Measurements from ENCODE around the gene MEI1.

Gene MEI1

DNA sequence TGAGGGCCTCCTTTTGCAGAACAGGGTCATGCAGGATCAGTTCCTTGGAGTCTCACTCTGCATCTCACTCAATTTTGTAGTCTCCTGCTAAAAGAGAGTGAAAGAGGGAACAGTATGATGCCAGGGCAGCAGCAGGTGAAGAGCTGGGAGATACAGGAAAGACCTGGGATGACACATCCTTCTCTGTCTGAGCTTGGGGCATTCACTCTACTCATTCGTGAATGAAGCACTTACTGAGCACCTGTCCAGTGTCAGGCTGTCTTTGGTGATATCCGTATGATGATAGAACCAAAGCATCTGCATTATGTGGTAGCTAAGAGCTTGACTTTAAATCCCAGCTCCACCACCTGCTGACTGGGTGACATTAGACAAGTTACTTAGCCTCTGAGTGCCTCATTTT, 148.0 kb downstream of the MEI1 start:
- TF ChIP-seq POLR2AphosphoS5 (IDR thresholded peaks at IDR 0.05; ENCODE audit: low read depth), result no peak
- no peak for TF ChIP-seq CTCF (IDR thresholded peaks at IDR 0.05; ENCODE audit: insufficient read depth, low read length)
- TF ChIP-seq GABPA (IDR thresholded peaks at IDR 0.05; ENCODE audit: low read depth), result no peak
- TF ChIP-seq SPI1 (IDR thresholded peaks at IDR 0.05; ENCODE audit: borderline replicate concordance, low read depth), result no peak
- no peak for TF ChIP-seq REST (IDR thresholded peaks at IDR 0.05; ENCODE audit: insufficient replicate concordance, low read depth)
- DNase-seq (ENCODE audit: low read depth in 1 of 2, low spot score in 1 of 2), result no peak
- H3K4me3 ChIP-seq (replicated peaks; ENCODE audit: insufficient read depth, low read length), result no peak overlapping the region
- no peak overlapping the region for H3K27ac ChIP-seq (replicated peaks)
- no peaks in the 10 kb centered on the region for H3K27me3 ChIP-seq (ENCODE audit: insufficient read depth, poor library complexity, severe bottlenecking)

- peak; percentile 64 for TF ChIP-seq POLR2AphosphoS5 (IDR thresholded peaks at IDR 0.05; ENCODE audit: low read depth)
- peak; percentile 6 for TF ChIP-seq CTCF (IDR thresholded peaks at IDR 0.05; ENCODE audit: insufficient read depth, low read length)
- TF ChIP-seq SPI1 (IDR thresholded peaks at IDR 0.05; ENCODE audit: borderline replicate concordance, low read depth), result no peak
- peak overlapping the region; percentile 47 for H3K27ac ChIP-seq (replicated peaks)
- no peak overlapping the region for H3K4me3 ChIP-seq (replicated peaks; ENCODE audit: insufficient read depth, low read length)
- no peaks in the 10 kb centered on the region for H3K27me3 ChIP-seq (ENCODE audit: insufficient read depth, poor library complexity, severe bottlenecking)
- DNase-seq (ENCODE audit: low read depth in 1 of 2, low spot score in 1 of 2), result peak; percentile 68 to 98
Observed at GRCh38 chr22:41848468-41848867, 149.2 kb downstream of the MEI1 start.

All from HL-60 (cell line).